Epithelial cell of proximal tubule (primary cell): ENCODE measurements around the gene PDE4C. TPM values are rescaled to one million over a fixed set of nuclear protein-coding genes. Genes with fewer than 3 reads are reported as not detected.

Source experiments
- DNase-seq: peaks from one replicate; pipeline ENCODE4 v3.0.0-alpha.2; 2011; ENCODE audit warnings: low read depth
- H3K4me3 ChIP-seq: 2 replicates; pipeline ENCODE4 v1.5.1; 2011; ENCODE audit warnings: low read depth, mild to moderate bottlenecking, low read length
- CTCF ChIP-seq: conservative IDR thresholded peaks from 2 replicates; pipeline ENCODE4 v1.5.1; 2012; ENCODE audit warnings: low read depth, mild to moderate bottlenecking, low read length
- total RNA-seq: library from RNA; depleted of rRNA; stranded (reverse); fragments of >200 nt; gene quantifications from 2 replicates; pipeline ENCODE4 v1.2.3, GENCODE V29; 2015

Gene PDE4C
- total RNA-seq, result 0.63 TPM in 1 of 2 replicates, not detected in the other

GRCh38 chr19:18225702-18226468, at the start of gene PDE4C:
TSS of gene PDE4C (minus strand) at chr19:18226438. CDS start at chr19:18226415, 23 bp downstream.
- DNase-seq, result no peak
- no peak for TF ChIP-seq CTCF
- no peak within 1 kb of the TSS for H3K4me3 ChIP-seq

GRCh38 chr19:18274781-18275356, 48.6 kb upstream of the PDE4C start:
- H3K4me3 ChIP-seq, result no peak overlapping the region

GRCh38 chr19:18274219-18274780, 48.1 kb upstream of the PDE4C start, which contains the start of gene IQCN:
TSS of gene IQCN (minus strand) at chr19:18274452. CDS start at chr19:18269478, 4,974 bp downstream.
- DNase-seq, result no peak
- no peak for TF ChIP-seq CTCF
- H3K4me3 ChIP-seq, result no peak within 1 kb of the TSS

More at GRCh38 chr19:18274781-18275356, 48.6 kb upstream of the PDE4C start:
- TF ChIP-seq CTCF, result no peak
- DNase-seq, result no peak

GRCh38 chr19:18273561-18274218, 47.5 kb upstream of the PDE4C start:
- no peak for TF ChIP-seq CTCF
- no peak overlapping the region for H3K4me3 ChIP-seq
- no peak for DNase-seq

GRCh38 chr19:18271433-18271841, 45.2 kb upstream of the PDE4C start:
- no peak for DNase-seq
- no peak for TF ChIP-seq CTCF
- H3K4me3 ChIP-seq, result no peak overlapping the region

- no peak overlapping the region for H3K4me3 ChIP-seq
- no peak for TF ChIP-seq CTCF
- DNase-seq, result no peak
These were observed 44.1 kb upstream of the PDE4C start for GRCh38 chr19:18270326-18270725.
